ENCODE measurements around the gene SPEN. TPM values are rescaled to one million over a fixed set of nuclear protein-coding genes. Genes with fewer than 3 reads are reported as not detected.

Gene SPEN
- total RNA-seq, 1 experiment from 2014 or later, result 58.3 TPM

DNA sequence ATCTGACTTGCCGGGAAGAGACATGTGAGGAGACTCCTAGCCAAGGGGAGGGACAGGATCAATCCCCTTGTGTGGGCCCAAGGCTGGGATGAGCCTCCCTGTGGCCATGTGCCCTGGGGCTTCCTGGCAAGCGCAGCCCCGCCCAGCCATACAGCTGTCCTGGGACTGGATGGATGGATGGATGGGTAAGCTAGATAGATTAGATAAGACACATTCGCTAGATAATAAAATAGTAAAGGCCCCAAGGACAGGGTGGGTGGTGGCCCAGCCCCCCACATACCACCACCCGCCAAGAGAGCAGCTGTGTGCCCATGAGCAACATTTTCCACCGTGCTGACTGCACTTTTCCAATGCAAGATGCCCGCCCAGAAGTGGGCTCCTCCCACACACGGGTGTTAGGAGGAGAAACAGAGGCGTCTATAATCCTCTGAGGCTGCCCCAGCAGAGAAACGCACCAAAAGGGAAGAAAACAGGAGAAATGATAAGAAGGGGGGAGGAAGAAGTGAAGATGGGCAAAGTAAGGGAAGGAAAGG is 103.3 kb downstream of the SPEN start:
- in situ Hi-C loops (cut with HindIII; ENCODE audit: low pct_unique_long_range_greater_than_20kb, low sequenced_read_pairs) (no loop called here), intact Hi-C loops (cut with micrococcal nuclease; ENCODE audit: unreplicated experiment) (no loop called here)
- H3K27ac ChIP-seq (ENCODE audit: low read length), result peak overlapping the region; percentile 69
- no TSS peak for BruUV-seq (replicated peaks)
- ChIA-PET POLR2A (no interaction called here), CTCF (no interaction called here)
- no peaks in the 10 kb centered on the region for H3K27me3 ChIP-seq (ENCODE audit: control insufficient read depth, insufficient read depth, low read length)
- ATAC-seq, result no peak
- peaks cover 55% of the 10 kb centered on the region for H3K4me1 ChIP-seq (ENCODE audit: control insufficient read depth, insufficient read depth, low read length)
- H3K36me3 ChIP-seq (ENCODE audit: control insufficient read depth, insufficient read depth, low read length), result no peaks in the 10 kb centered on the region; the same call in 1 of the 2 replicates
- no peak for TF ChIP-seq POLR2AphosphoS5 (IDR thresholded peaks at IDR 0.05; ENCODE audit: low read depth, low read length)
- TF ChIP-seq CTCF (IDR thresholded peaks at IDR 0.05), result no peak
- no peak for TF ChIP-seq SIN3A (IDR thresholded peaks at IDR 0.05; ENCODE audit: borderline replicate concordance, insufficient read depth, low read depth, low read length)
- no peak for TF ChIP-seq TCF7L2 (IDR thresholded peaks at IDR 0.05; ENCODE audit: low read depth, low read length)
- TF ChIP-seq, protein P1, sequence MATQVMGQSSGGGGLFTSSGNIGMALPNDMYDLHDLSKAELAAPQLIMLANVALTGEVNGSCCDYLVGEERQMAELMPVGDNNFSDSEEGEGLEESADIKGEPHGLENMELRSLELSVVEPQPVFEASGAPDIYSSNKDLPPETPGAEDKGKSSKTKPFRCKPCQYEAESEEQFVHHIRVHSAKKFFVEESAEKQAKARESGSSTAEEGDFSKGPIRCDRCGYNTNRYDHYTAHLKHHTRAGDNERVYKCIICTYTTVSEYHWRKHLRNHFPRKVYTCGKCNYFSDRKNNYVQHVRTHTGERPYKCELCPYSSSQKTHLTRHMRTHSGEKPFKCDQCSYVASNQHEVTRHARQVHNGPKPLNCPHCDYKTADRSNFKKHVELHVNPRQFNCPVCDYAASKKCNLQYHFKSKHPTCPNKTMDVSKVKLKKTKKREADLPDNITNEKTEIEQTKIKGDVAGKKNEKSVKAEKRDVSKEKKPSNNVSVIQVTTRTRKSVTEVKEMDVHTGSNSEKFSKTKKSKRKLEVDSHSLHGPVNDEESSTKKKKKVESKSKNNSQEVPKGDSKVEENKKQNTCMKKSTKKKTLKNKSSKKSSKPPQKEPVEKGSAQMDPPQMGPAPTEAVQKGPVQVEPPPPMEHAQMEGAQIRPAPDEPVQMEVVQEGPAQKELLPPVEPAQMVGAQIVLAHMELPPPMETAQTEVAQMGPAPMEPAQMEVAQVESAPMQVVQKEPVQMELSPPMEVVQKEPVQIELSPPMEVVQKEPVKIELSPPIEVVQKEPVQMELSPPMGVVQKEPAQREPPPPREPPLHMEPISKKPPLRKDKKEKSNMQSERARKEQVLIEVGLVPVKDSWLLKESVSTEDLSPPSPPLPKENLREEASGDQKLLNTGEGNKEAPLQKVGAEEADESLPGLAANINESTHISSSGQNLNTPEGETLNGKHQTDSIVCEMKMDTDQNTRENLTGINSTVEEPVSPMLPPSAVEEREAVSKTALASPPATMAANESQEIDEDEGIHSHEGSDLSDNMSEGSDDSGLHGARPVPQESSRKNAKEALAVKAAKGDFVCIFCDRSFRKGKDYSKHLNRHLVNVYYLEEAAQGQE (IDR thresholded peaks at IDR 0.05; ENCODE audit: insufficient read depth in 1 of 2, low read depth in 2 of 2, low read length in 1 of 2), result no peak
- no peak overlapping the region for H3K4me3 ChIP-seq (ENCODE audit: low read depth in 2 of 2, low read length in 2 of 2)
- no peaks in the 10 kb centered on the region for H3K9me3 ChIP-seq (ENCODE audit: control insufficient read depth, insufficient read depth, low read depth, low read length)
- no peak for DNase-seq (ENCODE audit: low read depth, low spot score)

- in situ Hi-C loops (cut with HindIII; ENCODE audit: low pct_unique_long_range_greater_than_20kb, low sequenced_read_pairs), result no loop called here
- ATAC-seq (no peak), DNase-seq (ENCODE audit: low read depth, low spot score) (no peak)
- H3K9me3 ChIP-seq (ENCODE audit: control insufficient read depth, insufficient read depth, low read depth, low read length), result no peaks in the 10 kb centered on the region
- intact Hi-C loops (cut with micrococcal nuclease; ENCODE audit: unreplicated experiment), result no loop called here
- peaks cover 55% of the 10 kb centered on the region for H3K4me1 ChIP-seq (ENCODE audit: control insufficient read depth, insufficient read depth, low read length)
- H3K27ac ChIP-seq (ENCODE audit: low read length), result peak overlapping the region; percentile 39
- H3K36me3 ChIP-seq (ENCODE audit: control insufficient read depth, insufficient read depth, low read length), result no peaks in the 10 kb centered on the region
- H3K4me3 ChIP-seq (ENCODE audit: low read depth in 2 of 2, low read length in 2 of 2), result no peak overlapping the region
- H3K27me3 ChIP-seq (ENCODE audit: control insufficient read depth, insufficient read depth, low read length), result no peaks in the 10 kb centered on the region
- CTCF ChIA-PET, result interaction anchor here (0.6 kb wide), 2 partner anchors 29 to 47 kb away, joined by 3 to 7 read pairs; no protein-coding TSS in a partner anchor
- POLR2A ChIA-PET, result no interaction called here
- TF ChIP-seq TCF7L2 (IDR thresholded peaks at IDR 0.05; ENCODE audit: low read depth, low read length) (no peak), CTCF (IDR thresholded peaks at IDR 0.05) (no peak), POLR2AphosphoS5 (IDR thresholded peaks at IDR 0.05; ENCODE audit: low read depth, low read length) (no peak), SIN3A (IDR thresholded peaks at IDR 0.05; ENCODE audit: borderline replicate concordance, insufficient read depth, low read depth, low read length) (no peak)
- TF ChIP-seq, protein P1 (IDR thresholded peaks at IDR 0.05; ENCODE audit: insufficient read depth in 1 of 2, low read depth in 2 of 2, low read length in 1 of 2), result no peak
- BruUV-seq (replicated peaks), result no TSS peak
Observed at GRCh38 chr1:15951341-15952153, 104.0 kb downstream of the SPEN start.

Data from Panc1 (cell line).